ENCODE results near the gene COPRS.

COPRS gene

GRCh38 chr17:31806921-31807320, 52.1 kb downstream of the COPRS start:
- no peak for DNase-seq

DNA sequence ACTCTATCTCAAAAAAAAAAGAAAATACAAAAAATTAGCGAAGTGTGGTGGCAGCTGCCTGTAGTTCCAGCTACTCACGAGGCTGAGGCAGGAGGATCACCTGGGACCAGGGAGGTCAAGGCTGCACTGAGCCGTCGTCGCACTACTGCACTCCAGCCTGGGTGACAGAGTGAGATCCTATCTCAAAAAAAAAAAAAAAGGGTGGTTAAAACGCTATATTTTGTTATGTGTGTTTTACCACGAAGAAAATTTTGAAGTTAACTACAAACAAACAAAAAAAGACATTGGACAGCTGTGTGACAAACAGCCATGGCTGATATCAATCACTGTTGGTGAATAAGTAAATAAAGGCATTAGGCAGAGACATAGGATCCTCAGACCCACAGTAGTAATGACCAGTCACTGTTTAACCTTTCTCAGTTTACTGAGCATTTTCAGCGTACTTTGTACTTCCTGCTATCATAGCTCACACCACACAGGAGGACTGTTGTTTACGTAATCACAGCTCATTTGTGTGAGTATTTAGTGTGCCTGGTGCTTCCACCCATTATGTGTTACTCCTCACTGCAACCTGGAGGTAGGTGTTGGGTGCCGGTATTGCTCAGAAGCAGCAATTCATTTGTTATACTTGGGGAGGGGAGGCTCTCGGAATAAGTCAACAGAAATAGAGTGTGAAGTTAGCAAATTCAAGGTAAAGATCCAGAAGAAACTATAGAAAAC, 55.4 kb downstream of the COPRS start:
- DNase-seq = no peak

GRCh38 chr17:31802502-31802901, 56.5 kb downstream of the COPRS start:
- DNase-seq = no peak
